ENCODE data around the gene GRIK1.

GRIK1 gene

GRCh38 chr21:29711236-29711635, 228.6 kb downstream of the GRIK1 start:
- DNase-seq = no peak

GRCh38 chr21:29710498-29710897, 229.3 kb downstream of the GRIK1 start:
- DNase-seq = no peak

GRCh38 chr21:29708401-29708800, 231.4 kb downstream of the GRIK1 start:
- no peak for DNase-seq

GRCh38 chr21:29704719-29705118, 235.1 kb downstream of the GRIK1 start:
- DNase-seq = no peak

GRCh38 chr21:29701676-29702075, 238.1 kb downstream of the GRIK1 start:
- no peak for DNase-seq

- DNase-seq = no peak
Measured at GRCh38 chr21:29697555-29698193, 242.1 kb downstream of the GRIK1 start.

GRCh38 chr21:29696937-29697336, 242.9 kb downstream of the GRIK1 start:
- DNase-seq = no peak

- DNase-seq = no peak
Measured at GRCh38 chr21:29691616-29692491, 247.9 kb downstream of the GRIK1 start.

- DNase-seq = no peak
Measured at GRCh38 chr21:29689753-29690152, 250.0 kb downstream of the GRIK1 start.

GRCh38 chr21:29684106-29684505, 255.7 kb downstream of the GRIK1 start:
- DNase-seq = no peak

GRCh38 chr21:29682800-29683199, 257.0 kb downstream of the GRIK1 start:
- DNase-seq = no peak

GRCh38 chr21:29680273-29680672, 259.5 kb downstream of the GRIK1 start:
- DNase-seq = no peak

- DNase-seq = no peak
Measured at GRCh38 chr21:29678626-29679025, 261.2 kb downstream of the GRIK1 start.

GRCh38 chr21:29677326-29677725, 262.5 kb downstream of the GRIK1 start:
- DNase-seq = no peak

GRCh38 chr21:29676395-29676794, 263.4 kb downstream of the GRIK1 start:
- DNase-seq = no peak

- DNase-seq = no peak
Measured at GRCh38 chr21:29675451-29675850, 264.3 kb downstream of the GRIK1 start.

- no peak for DNase-seq
Measured at GRCh38 chr21:29674343-29674742, 265.5 kb downstream of the GRIK1 start.

GRCh38 chr21:29673096-29673610, 266.6 kb downstream of the GRIK1 start:
- DNase-seq = no peak

- DNase-seq = no peak
Measured at GRCh38 chr21:29671728-29672127, 268.1 kb downstream of the GRIK1 start.

- no peak for DNase-seq
Measured at GRCh38 chr21:29670228-29670627, 269.6 kb downstream of the GRIK1 start.

GRCh38 chr21:29669416-29669815, 270.4 kb downstream of the GRIK1 start:
- no peak for DNase-seq

GRCh38 chr21:29667651-29668050, 272.1 kb downstream of the GRIK1 start:
- DNase-seq = no peak

- no peak for DNase-seq
Measured at GRCh38 chr21:29664615-29665014, 275.2 kb downstream of the GRIK1 start.

Data from islet precursor cell (in vitro differentiated cells).